A549 treated with GW870086 at 1 μM for 4 hours (cell line): ENCODE data around the gene FRMPD2. TPM values are rescaled to one million over a fixed set of nuclear protein-coding genes. Genes with fewer than 3 reads are reported as not detected.

Experiments
- total RNA-seq: library from RNA; stranded (reverse); fragments of 200-300 nt; extraction: Qiagen RNA extraction; gene quantifications from 5 replicates; pipeline ENCODE4 v1.2.3, GENCODE V29; 2022; ENCODE audit warnings: low read depth

Gene FRMPD2
- total RNA-seq: 0.06 TPM in 1 of 5 replicates, not detected in the others

GRCh38 chr10:48274636-48275035 lies at the start of gene FRMPD2:
TSS of gene FRMPD2 (minus strand) at chr10:48274696. CDS start at chr10:48274567, 129 bp downstream.

GRCh38 chr10:48306265-48306869 lies 31.9 kb upstream of the FRMPD2 start, which contains the start of gene MAPK8:
TSS of gene MAPK8 (plus strand) at chr10:48306677. CDS start at chr10:48401661, 94,984 bp downstream.

Other genes starting within 250 kb of the FRMPD2 start
- 23.7 to 40.7 TPM (median 37.9 TPM) in 5 replicates for gene MAPK8, start 32.0 kb upstream of the FRMPD2 start, total RNA-seq